ENCODE results near the gene SLC47A1.

GRCh38 chr17:19539040-19539399, 5.4 kb downstream of the SLC47A1 start:
- TF ChIP-seq CTCF (conservative IDR thresholded peaks at IDR 0.05; ENCODE audit: low read length): no peak
- TF ChIP-seq EZH2phosphoT487 (IDR thresholded peaks at IDR 0.05; ENCODE audit: borderline replicate concordance): no peak

Data from Loucy (cell line).